ENCODE data around the gene ZNF280B. TPM values are rescaled to one million over a fixed set of nuclear protein-coding genes. Genes with fewer than 3 reads are reported as not detected.

ZNF280B gene
- total and polyA plus RNA-seq, 2 experiments from 2014 or later: 5.5 to 6.7 TPM

DNA sequence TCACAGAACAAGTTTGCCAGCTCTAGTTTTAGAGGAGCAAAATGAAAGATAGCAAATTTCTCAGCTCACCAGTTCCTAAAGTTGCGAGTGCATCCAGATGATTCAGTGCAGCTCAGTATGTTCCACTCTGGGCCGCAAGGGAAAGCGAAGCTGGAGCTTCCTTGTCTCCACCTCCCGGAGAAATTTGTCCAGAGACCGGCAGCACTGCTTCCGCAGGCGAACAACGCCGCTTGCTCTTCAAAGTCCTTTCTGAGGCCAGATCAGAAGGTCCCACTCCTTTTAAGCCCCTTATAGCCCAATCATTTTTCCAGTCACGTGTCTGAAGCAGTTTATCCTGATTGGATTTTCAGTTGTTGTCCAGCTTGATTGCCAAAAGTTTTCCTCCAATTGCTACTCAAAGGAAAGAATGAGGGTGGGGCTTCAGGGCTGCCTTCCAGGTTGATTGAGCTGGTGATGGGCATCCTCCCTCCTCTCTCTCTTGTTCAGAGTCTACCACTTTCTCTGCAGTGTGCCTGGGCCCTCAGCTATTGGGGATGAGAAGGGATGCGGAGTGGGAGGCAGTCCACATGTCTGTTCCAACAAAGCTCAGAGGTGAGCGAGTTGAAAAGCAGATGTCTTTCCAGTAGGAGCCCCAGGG, 11.6 kb upstream of the ZNF280B start, which contains the start of gene ZNF280A (continued):
- no peak for TF ChIP-seq EZH2 (IDR thresholded peaks at IDR 0.05; ENCODE audit: low read depth, unreplicated experiment)
- no peak for TF ChIP-seq CREB1 (CRISPR knock-in tag; IDR thresholded peaks at IDR 0.05; ENCODE audit: low read depth)
- TF ChIP-seq NANOG (IDR thresholded peaks at IDR 0.05; ENCODE audit: borderline replicate concordance): no peak
- no peak for TF ChIP-seq STAT1 (IDR thresholded peaks at IDR 0.05; ENCODE audit: unreplicated experiment)
- TF ChIP-seq, protein P1, sequence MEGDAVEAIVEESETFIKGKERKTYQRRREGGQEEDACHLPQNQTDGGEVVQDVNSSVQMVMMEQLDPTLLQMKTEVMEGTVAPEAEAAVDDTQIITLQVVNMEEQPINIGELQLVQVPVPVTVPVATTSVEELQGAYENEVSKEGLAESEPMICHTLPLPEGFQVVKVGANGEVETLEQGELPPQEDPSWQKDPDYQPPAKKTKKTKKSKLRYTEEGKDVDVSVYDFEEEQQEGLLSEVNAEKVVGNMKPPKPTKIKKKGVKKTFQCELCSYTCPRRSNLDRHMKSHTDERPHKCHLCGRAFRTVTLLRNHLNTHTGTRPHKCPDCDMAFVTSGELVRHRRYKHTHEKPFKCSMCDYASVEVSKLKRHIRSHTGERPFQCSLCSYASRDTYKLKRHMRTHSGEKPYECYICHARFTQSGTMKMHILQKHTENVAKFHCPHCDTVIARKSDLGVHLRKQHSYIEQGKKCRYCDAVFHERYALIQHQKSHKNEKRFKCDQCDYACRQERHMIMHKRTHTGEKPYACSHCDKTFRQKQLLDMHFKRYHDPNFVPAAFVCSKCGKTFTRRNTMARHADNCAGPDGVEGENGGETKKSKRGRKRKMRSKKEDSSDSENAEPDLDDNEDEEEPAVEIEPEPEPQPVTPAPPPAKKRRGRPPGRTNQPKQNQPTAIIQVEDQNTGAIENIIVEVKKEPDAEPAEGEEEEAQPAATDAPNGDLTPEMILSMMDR (conservative IDR thresholded peaks at IDR 0.05; ENCODE audit: low read depth in 2 of 2): no peak

DNA sequence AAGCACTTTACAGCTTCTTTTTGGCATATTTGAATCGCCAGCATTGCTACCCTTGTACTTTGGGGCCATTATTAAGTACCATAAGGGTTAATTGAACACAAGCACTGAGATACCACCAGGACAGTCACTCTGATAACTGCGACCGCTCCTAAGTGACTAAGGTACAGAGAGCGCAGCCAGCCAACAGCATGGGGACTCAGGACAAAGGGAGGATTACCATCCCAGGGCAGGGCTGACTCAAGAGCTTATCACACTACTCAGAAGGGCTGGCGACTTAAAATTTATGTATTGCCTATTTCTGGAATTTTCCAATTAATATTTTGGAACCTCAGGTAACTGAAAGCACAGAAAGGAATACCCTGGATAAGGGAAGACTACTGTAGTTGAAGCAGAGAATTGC, 11.0 kb upstream of the ZNF280B start:
- peak overlapping the region; percentile 33; the same call in 1 of the 2 replicates for H2AFZ ChIP-seq
- peaks cover 5% of the 10 kb centered on the region; the same call in 2 of the 3 replicates for H3K4me1 Mint-ChIP-seq
- no peak for TF ChIP-seq JUNB (IDR thresholded peaks at IDR 0.05; ENCODE audit: unreplicated experiment)
- TF ChIP-seq EZH2phosphoT487 (IDR thresholded peaks at IDR 0.05; ENCODE audit: unreplicated experiment): no peak
- TF ChIP-seq, protein P2, sequence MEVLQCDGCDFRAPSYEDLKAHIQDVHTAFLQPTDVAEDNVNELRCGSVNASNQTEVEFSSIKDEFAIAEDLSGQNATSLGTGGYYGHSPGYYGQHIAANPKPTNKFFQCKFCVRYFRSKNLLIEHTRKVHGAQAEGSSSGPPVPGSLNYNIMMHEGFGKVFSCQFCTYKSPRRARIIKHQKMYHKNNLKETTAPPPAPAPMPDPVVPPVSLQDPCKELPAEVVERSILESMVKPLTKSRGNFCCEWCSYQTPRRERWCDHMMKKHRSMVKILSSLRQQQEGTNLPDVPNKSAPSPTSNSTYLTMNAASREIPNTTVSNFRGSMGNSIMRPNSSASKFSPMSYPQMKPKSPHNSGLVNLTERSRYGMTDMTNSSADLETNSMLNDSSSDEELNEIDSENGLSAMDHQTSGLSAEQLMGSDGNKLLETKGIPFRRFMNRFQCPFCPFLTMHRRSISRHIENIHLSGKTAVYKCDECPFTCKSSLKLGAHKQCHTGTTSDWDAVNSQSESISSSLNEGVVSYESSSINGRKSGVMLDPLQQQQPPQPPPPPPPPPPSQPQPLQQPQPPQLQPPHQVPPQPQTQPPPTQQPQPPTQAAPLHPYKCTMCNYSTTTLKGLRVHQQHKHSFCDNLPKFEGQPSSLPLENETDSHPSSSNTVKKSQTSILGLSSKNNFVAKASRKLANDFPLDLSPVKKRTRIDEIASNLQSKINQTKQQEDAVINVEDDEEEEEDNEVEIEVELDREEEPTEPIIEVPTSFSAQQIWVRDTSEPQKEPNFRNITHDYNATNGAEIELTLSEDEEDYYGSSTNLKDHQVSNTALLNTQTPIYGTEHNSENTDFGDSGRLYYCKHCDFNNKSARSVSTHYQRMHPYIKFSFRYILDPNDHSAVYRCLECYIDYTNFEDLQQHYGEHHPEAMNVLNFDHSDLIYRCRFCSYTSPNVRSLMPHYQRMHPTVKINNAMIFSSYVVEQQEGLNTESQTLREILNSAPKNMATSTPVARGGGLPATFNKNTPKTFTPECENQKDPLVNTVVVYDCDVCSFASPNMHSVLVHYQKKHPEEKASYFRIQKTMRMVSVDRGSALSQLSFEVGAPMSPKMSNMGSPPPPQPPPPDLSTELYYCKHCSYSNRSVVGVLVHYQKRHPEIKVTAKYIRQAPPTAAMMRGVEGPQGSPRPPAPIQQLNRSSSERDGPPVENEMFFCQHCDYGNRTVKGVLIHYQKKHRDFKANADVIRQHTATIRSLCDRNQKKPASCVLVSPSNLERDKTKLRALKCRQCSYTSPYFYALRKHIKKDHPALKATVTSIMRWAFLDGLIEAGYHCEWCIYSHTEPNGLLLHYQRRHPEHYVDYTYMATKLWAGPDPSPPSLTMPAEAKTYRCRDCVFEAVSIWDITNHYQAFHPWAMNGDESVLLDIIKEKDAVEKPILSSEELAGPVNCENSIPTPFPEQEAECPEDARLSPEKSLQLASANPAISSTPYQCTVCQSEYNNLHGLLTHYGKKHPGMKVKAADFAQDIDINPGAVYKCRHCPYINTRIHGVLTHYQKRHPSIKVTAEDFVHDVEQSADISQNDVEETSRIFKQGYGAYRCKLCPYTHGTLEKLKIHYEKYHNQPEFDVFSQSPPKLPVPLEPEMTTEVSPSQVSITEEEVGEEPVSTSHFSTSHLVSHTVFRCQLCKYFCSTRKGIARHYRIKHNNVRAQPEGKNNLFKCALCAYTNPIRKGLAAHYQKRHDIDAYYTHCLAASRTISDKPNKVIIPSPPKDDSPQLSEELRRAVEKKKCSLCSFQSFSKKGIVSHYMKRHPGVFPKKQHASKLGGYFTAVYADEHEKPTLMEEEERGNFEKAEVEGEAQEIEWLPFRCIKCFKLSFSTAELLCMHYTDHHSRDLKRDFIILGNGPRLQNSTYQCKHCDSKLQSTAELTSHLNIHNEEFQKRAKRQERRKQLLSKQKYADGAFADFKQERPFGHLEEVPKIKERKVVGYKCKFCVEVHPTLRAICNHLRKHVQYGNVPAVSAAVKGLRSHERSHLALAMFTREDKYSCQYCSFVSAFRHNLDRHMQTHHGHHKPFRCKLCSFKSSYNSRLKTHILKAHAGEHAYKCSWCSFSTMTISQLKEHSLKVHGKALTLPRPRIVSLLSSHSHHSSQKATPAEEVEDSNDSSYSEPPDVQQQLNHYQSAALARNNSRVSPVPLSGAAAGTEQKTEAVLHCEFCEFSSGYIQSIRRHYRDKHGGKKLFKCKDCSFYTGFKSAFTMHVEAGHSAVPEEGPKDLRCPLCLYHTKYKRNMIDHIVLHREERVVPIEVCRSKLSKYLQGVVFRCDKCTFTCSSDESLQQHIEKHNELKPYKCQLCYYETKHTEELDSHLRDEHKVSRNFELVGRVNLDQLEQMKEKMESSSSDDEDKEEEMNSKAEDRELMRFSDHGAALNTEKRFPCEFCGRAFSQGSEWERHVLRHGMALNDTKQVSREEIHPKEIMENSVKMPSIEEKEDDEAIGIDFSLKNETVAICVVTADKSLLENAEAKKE (CRISPR knock-in tag; IDR thresholded peaks at IDR 0.05): no peak
- TF ChIP-seq CREB1 (CRISPR knock-in tag; IDR thresholded peaks at IDR 0.05; ENCODE audit: low read depth): no peak
- TF ChIP-seq STAT1 (IDR thresholded peaks at IDR 0.05; ENCODE audit: unreplicated experiment): no peak
- TF ChIP-seq REST (IDR thresholded peaks at IDR 0.05; ENCODE audit: unreplicated experiment): no peak
- no peak for TF ChIP-seq ETS1 (IDR thresholded peaks at IDR 0.05)
- TF ChIP-seq EZH2 (IDR thresholded peaks at IDR 0.05; ENCODE audit: low read depth, unreplicated experiment): no peak

More for the DNA sequence above, 11.0 kb upstream of the ZNF280B start:
- H3F3A ChIP-seq (replicated peaks; ENCODE audit: low read depth): no peaks in the 10 kb centered on the region
- no peak overlapping the region for H3K4me3 Mint-ChIP-seq
- no peaks in the 10 kb centered on the region for H3K79me2 ChIP-seq (replicated peaks; ENCODE audit: insufficient read depth)
- H3K4me3 ChIP-seq: no peak overlapping the region
- H3K9me3 Mint-ChIP-seq: peaks cover 9% of the 10 kb centered on the region; the same call in 2 of the 3 replicates
- peaks cover 97% of the 10 kb centered on the region for H3K27me3 ChIP-seq (ENCODE audit: insufficient read depth)
- DNase-seq (ENCODE audit: low spot score) (no peak), ATAC-seq (peak; percentile 52)
- H3K36me3 ChIP-seq (ENCODE audit: insufficient read depth): no peaks in the 10 kb centered on the region
- H4K20me1 ChIP-seq (replicated peaks; ENCODE audit: insufficient read depth): no peaks in the 10 kb centered on the region
- H3K27ac ChIP-seq (ENCODE audit: low read depth): no peak overlapping the region
- H3K4me2 ChIP-seq: no peak overlapping the region
- peaks cover 69% of the 10 kb centered on the region for H3K27me3 Mint-ChIP-seq (ENCODE audit: insufficient read depth, low read depth, poor library complexity)
- H3K4me1 ChIP-seq (ENCODE audit: insufficient read depth): no peaks in the 10 kb centered on the region
- H3K9me2 ChIP-seq (ENCODE audit: insufficient read depth): no peaks in the 10 kb centered on the region
- H3K36me3 Mint-ChIP-seq (ENCODE audit: low read depth): no peaks in the 10 kb centered on the region
- no peak overlapping the region for H3K27ac Mint-ChIP-seq

Data from GM23338 (cell line).